ENCODE results near the gene LMBRD1.
"Not testable (repeated sequence)": the region's sequence is repeated elsewhere in the genome, so short reads cannot be mapped to it uniquely, and the experiment has no call there.

Gene LMBRD1

DNA sequence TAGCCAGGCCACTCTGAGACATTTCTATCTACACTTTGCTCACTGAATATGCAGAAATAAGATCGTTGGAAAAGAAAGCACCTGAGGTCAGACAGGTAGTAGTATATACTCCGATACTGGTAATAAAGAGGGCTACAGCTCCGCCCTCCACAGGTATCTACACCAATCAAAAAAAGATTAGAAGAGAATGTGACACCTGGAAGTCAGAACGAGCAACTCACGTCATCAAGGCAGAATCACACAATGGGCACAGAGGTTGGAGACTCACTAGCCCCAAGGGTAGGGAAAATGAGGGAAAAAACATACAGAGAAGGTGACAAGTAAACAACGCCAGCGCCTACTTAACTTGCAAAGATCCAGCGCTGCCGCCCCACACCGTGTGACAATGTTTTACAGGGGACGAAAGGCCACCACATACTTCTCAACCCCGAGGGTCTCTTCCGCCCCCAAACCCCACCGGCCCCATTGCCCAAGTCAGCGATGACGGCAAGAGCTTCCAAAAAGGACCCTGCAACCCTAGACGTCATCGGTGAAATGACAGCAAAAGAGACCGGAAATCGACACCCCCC lies 653 bp downstream of the LMBRD1 start:
- DNase-seq (ENCODE audit: low read depth), result no peak

DNA sequence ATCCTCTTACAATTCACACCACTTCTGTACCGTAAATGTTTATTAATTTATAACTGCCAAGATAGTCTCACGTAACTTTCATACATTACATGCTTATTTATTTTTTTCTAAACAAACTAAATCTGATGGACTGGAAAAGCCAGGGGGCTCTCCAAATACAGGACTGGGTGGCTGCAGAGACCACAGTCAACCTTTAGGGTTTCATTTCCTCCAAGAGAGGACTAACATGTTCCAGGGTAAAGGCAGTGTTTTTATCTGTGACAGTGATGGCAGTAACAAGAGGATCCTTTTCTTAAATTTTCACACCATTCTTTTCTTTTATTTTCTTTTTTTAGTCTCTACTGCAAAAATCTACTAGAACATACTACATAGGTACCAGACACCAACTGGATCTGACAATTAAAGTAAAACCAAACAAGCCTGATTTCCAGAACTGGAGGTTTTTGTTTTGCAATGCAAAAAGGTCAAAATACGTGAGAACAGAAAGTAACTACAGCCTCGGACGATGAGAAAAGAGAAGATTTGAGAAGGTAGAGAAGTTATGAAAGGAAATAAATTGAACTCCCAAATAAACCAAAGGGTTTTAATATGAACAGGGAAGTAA lies 1.2 kb downstream of the LMBRD1 start:
- no peak for DNase-seq (ENCODE audit: low read depth)

DNA sequence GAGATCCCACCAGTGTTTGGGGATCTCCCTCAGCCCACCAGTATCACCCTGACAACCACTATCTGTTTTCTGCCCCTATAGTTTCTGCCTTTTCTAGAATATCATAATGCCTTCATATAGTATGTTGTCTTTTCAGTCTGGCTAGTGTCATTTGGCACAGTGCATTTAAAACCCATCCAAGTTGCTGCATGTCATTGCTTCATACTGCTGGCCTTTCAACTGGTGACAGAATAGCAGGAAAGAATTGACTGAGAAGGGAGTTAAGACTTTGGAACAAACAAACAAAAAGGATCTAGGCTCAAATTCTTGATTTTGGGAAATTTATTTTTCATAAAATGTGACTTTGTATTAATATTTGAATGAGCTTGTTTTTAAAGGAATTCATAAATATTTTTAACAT lies 4.5 kb downstream of the LMBRD1 start:
- DNase-seq (ENCODE audit: low read depth), result no peak

DNA sequence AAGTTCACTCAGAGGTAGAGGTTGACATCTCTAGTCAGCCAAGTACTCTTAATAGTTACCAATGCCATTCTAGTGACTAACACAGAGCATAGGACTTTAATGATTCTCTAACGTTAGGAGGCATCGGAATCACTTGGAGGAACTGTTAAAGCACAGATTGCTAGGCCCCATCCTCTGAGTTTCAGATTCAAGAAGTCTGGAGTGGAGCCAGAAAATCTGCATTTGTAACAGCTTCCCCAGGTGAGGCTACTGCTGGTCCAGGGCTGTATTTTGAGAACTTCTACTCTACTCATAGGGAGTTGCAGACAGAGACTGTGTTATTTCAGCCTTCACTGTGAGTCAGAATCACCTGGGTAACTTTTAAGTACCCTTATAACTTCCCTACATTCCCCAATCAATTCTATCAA lies 5.7 kb downstream of the LMBRD1 start:
- no peak for DNase-seq (ENCODE audit: low read depth)

DNA sequence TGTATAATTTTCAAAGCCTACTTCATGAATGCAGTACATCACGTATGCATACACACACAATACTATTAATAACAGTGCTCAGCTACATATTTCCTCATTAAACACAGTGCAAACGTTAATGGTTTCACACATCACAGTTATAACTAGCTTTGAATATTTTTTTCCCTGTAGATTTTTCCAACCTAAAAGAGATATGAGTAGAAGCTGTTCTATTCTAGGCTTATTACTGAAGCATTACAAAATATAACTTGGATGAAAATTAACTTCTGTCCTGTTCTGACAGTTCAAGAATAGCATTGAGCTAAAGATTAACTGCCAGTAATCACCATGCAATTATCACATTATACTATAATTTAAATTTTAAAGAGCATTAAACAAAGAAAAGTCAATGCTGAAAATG lies 6.2 kb downstream of the LMBRD1 start:
- DNase-seq (ENCODE audit: low read depth), result no peak

DNA sequence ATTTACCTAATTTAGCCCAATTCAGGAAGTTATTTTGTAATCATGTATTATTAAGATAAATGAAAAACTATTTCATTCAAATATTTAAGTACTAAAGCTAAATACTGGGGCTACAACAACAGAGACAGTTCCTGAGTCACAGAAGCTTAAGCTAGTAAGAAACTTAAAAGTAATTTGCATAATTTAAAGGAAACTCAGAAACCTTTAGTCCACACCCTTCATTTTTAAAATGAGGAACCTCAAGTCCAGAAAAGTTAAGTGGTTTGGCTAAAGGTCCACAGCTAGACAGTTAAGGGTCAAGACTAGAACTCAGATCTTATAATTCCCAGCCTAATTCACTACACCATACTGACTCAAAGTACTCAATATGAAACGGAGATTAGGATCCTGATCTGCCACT lies 7.2 kb downstream of the LMBRD1 start:
- no peak for DNase-seq (ENCODE audit: low read depth)

DNA sequence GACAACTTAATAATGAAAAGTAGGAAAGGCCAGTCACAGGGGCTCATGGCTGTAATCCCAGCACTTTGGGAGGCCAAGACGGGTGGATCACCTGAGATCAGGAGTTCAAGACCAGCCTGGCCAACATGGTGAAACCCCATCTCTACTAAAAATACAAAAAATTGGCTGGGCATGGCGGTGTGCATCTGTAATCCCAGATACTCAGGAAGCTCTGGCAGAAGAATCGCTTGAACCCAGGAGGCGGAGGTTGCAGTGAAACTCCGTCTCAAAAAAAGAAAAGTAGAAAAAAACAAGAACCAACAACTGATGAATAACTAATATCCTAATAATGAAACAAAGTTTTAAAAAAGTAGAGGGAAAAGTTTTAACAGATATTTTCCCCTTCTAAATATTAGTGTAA lies 9.4 kb downstream of the LMBRD1 start:
- DNase-seq (ENCODE audit: low read depth), result not testable (repeated sequence)

DNA sequence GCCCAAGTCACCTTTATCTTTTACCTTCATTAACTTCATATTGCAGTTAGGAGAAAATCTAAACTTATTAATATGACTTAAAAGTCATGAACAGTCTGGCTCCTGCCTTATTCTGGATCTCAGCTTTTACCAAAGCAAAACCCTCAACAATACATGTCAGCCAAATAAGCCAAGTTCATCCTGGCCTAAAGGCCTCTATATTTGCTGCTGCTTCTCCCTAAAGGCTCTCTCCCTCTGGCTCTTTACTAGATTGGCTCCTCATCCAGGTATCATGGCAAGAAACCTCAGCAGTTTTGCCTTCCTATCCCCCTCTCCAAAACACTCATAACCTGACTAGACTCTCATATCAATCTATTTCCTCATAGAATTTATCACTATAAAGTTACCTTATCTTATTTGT lies 11.1 kb downstream of the LMBRD1 start:
- no peak for DNase-seq (ENCODE audit: low read depth)

DNA sequence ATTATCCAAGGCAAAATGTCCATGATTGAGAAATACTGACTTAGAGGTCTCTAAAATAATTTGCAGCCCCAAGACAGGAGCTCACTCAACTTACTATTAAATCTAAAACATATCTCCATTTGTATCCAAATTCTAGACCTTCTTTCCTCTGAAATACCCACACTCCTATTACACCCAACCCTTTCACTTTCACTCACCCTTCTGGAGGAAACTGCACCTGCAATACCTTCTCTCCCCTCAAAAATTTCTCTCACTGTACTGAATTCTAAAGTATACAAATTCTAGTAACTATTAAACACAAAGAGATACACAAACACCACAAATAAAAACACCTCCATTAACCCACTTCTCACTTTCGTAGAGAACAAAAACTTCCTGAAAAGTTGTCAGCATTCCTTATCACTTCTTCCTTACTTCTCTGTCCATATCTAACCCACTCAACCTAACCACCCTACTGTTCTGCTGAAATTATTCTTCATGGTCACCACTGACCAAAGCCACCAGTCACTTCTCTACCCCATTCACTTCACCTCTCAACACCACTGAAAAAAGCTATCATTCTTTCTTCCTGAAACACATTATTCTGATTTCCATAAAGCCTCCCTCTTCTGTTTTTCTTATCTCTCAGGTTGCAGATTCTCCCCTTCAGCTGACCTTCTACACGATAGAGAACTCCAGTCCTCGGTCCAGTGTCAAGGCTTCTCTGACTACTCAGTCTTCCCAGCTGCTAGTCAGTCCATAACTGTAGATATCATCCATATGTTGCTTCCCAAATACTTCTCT lies 12.0 kb downstream of the LMBRD1 start:
- DNase-seq (ENCODE audit: low read depth), result no peak

DNA sequence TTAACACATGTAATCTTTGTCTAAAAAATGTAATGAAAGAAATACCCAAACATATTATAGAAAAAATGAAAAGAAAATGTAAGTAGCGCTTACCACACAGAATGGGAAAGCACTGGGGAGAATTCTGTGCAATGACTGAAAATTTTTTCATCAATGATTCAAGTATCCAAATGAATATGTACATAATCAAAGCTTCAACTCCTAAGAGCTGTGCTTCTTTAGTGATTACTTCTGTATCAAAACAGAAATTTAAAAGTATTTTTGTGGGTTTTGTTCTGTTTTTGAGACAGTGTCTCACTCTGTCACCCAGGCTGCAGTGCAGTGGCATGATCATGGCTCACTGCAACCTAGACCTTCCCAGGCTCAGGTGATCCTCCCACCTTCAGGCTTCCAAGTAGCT lies 13.7 kb downstream of the LMBRD1 start:
- no peak for DNase-seq (ENCODE audit: low read depth)

DNA sequence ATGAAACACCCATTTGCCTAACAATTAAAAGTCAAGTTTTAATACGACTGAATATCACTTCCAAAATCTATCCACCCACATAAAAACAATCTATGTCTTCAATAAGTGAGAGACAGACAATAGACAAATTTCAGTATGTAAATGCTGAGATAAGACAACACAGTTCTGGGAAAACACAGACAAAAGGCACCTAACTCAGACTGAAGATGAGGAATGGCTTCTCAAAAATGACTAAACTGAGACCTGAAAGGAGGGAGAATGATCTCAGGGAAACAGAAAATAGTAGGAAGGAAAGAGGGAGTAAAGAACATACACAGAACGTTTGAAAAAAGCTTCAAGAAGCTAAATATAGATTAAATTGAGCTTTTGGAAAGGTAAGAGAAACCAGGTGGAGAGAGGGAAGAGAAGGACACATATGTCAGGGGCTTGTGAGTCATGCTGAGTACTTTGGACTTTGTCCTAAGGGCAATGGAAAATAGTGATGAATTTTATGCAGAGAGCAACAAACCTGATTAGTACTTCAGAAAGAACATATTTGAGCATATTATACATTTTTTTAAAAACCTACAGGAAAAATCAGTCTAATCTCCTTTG lies 16.1 kb downstream of the LMBRD1 start:
- DNase-seq (ENCODE audit: low read depth), result no peak

DNA sequence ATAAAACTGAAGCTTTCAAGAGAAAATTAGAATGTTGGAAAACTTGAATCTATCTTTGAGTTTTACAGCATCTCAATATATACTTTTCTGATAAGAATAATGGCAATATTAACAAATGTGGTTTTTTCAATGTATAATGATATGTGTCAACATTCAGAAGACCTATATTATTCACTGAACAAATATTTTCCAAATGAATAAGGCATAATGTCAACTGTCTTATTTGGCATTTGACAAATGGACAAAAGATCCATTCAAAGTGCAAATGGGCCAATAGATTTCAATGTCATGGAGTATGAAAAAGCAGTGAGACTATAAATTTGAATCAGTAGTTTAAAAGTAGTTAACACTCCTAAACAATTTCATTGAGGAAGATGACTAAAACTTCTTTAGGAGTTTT lies 20.9 kb downstream of the LMBRD1 start:
- no peak for DNase-seq (ENCODE audit: low read depth)

DNA sequence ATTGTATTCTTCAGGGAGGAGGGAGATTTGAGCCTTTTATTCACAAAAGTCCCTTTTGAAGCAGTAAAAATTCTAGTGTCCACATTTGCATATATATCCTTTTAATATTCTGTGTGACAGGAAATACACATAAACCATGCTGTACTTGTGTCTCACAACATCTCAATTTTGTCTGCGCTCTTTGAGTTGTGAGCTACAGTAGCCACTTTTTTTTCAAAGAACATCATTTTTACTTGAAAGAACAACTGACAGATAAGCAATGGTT lies 21.3 kb downstream of the LMBRD1 start:
- no peak for DNase-seq (ENCODE audit: low read depth)

DNA sequence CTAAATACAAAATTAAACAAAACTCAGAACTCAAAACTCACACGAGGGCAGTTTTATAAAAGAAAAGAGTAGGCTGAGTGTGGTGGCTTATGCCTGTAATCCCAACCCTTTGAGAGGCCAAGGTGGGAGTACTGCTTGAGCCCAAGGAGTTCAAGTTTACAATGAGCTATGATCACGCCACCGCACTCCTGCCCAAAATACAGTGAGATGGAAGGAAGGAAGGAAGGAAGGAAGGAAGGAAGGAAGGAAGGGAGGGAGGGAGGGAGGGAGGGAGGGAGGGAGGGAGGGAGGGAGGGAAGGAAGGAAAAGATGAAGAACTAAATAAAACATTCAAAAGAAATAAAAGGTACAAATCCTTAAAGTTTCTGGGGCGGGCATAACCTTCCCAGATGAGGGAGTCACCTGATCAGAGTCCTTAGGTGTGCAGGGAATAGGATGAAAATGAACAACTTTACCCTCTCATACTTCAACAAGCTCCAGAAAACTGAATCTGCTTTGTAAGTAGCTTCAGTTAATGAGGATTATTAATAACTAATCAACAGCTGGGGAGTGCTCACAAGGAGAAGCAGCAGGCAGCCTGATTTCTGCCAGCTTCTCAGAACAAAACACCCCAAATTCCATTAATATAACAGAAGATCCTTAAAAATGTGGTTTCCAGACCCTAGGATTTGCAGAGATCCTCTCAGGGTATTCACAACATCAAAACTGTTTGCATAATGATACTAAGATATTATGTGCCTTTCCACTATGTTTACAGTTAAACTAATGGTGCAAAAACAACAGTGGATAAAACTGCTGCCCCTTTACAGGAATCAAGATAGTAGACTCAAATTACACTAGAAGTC lies 21.8 kb downstream of the LMBRD1 start:
- no peak for DNase-seq (ENCODE audit: low read depth)

DNA sequence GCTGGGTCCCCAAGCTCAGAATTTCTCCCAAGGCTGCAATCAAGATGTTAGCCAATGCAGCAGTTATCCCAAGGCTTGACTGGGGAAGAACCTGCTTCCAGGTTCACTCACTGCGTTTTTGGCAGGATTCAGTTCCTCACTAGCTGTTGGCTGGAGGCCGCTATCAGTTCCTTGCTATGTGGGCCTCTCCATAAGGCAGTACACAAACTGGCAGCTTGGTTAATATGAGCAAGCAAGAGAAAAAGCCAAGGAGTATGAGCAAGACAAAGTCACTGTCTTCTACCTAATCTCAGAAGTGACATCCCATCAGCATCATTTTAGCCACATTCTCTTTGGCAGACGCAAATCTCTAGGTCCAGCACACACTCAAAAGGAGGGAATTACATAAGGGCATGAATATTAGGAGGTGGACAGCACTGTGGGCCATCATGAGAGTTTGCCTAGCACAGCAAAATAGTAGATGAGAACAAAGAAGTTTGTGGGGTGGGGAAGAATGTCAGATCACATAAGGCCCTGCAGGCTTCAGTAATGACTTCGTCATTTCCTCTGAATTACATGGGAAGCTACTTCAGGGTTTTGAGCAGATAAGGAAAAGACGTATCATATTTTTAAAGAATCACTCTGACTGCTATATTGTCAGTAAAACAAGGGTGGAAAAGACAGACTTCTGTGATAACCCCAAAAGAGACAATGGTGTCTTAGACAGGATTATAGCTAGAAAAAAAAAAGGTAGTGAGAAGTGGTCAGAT lies 25.5 kb downstream of the LMBRD1 start:
- no peak for DNase-seq (ENCODE audit: low read depth)

DNA sequence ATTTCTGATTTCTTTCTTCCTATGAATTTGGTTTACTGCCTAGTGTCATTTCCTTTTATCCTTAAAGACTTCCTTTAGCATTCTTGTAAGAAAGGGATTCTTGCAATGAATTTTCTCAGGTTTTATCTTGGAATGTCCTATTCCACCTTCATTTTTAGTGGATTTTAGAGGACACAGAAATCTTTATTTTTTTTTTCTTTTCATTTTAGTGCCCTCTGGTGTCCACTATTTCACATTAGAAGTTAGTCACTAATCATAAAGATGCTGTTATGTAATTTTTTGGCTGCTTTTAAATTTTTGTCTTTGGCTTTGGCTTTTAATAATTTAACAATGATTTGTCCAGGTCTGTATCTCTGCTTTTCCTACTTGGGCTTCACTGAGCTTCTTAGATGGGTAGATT lies 28.1 kb downstream of the LMBRD1 start:
- no peak for DNase-seq (ENCODE audit: low read depth)

DNA sequence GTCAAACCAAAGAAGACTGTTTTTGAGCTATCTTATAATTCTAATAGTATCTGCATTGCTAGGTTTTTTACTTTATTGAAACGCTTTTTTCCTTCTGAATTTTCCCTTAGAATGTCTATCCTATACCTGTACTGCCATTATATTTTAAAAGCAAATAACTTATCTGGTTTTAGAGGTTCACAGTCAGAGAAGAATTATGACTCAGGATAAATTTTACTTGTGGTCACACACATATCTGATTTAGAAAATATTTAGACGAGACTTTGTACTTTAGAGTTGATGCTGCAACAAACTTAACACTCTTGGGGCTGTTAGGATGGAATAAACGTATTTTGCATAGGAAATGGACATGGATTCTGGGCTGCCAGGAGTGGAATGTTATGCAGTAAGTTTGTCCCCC lies 33.0 kb downstream of the LMBRD1 start:
- no peak for DNase-seq (ENCODE audit: low read depth)

DNA sequence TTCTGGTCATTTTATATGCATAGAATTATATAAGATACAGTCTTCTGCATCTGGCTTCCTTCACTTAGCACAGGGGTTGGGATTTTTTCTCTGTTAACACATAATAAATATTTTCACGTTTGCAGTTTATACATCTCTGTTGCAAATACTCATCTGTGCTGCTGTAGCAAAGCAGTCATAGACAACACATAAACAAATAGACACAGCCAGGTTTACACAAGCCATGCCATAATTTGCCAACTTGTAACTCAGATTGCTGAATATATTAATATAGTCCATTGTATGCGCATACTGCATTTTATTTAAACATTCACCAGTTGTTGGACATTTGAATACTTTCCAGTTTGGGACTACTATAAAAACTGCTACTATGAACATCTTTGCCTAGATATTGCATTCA lies 35.0 kb downstream of the LMBRD1 start:
- DNase-seq (ENCODE audit: low read depth), result no peak

DNA sequence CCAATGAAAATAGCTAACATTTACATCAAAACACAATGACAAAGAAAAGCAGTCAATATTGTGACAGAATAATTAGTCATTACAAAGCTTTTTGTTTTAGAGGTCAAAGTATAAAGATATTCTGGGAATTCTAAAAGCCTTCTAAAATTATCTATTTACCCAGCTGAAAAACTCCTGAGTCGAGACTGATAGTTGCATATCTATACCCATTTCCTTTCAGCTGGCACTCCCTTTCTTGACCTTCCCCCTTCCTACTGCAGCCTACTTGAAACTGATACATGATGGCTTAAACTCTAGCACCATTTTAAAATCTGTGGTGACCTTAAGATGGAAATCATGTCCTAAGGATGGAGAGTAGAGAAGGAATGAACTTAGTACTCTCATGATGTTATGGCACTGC lies 38.6 kb downstream of the LMBRD1 start:
- no peak for DNase-seq (ENCODE audit: low read depth)

DNA sequence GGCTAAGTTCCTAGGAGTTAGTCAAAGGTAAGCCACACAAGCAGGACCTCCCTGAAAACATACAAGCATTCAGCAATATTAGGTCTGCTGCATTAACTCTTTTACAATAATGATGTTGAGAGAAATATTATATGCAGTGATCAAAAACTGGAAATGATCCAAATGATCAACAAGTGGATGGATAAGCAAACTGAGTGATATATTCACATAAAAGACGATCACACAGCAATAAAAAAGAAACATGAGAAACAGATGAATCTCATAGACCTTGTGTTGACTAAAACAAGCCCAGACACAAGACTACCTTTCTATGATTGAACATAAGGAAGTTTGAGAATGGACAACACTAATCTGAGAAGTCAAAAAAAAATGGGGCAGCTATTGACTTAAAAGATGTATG lies 39.9 kb downstream of the LMBRD1 start:
- no peak for DNase-seq (ENCODE audit: low read depth)

DNA sequence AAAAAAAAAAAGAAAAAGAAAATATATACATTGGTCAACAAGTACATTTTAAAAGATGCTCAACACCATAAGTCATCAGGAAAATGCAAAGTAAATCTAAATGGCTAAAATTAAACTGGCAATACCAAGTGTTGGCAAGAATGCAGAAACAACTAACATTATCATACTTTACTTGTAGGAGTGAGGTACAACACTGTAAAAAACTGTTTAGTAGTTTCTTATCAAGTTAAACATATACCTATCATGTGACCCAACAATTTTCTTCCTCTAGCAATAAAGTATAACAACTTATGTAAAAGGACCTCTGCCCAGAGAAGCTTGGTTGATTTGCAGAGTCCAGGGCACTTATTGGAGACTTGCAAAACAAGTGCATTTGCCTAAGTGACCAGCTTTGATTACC lies 40.4 kb downstream of the LMBRD1 start:
- no peak for DNase-seq (ENCODE audit: low read depth)

DNA sequence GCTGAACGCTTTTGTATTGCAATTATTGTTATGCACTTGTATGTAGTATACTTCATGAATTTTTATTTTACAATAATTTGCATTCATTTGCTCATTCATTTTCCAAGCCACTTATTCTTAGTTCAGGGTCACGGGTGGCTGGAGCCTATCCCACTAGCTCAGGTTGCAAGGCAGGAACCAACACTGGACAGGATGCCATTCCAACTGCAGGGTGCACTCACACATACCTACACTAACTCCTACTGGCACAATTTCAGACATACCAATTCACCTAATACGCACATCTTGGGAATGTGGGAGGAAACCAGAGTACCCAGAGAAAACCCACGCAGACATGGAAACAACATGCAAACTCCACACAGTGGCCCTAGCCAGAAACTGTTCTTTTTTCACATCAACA lies 61.8 kb downstream of the LMBRD1 start:
- DNase-seq (ENCODE audit: low read depth), result no peak

All from GM04503 (cell line).